ENCODE results near the gene ZNF385D.
"Not testable (repeated sequence)": the region's sequence is repeated elsewhere in the genome, so short reads cannot be mapped to it uniquely, and the experiment has no call there.

Gene ZNF385D

DNA sequence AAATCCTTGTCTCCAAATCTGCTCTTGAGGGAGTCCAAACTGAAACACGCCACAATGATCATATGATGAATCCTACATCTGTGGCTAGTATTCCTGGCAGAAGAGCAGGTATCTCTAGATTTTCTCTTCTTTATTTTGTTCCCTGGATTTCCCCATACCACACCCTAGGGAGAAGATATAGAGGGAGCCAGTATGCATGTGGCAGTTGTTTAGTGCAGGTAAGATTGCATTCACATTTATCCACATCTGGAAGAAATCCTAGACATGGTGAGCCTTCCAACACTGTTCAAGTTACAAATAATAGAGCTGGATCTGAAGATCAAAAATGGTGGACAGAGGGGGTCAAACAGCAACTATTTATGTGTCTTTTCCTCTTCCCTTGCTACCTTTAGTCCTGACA is 316.7 kb downstream of the ZNF385D start:
- no peak for DNase-seq

DNA sequence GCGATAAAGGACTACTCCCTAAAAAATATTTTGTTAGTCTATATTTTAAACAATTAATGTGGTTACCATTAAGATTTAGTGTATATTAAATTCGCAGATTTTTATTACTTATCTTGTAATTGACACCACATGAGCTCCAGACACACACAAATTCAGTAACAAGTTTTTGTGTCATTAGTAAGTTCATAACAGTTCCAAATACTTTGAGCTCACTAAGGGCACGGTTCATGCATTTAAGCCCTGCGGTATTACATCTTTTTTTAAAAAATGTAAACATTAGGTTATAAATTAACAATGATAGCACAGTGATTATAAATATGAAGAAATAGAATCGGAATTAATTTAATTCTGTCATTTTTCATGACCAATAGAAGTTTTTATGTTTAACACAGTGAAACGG is 317.3 kb downstream of the ZNF385D start:
- no peak for DNase-seq

DNA sequence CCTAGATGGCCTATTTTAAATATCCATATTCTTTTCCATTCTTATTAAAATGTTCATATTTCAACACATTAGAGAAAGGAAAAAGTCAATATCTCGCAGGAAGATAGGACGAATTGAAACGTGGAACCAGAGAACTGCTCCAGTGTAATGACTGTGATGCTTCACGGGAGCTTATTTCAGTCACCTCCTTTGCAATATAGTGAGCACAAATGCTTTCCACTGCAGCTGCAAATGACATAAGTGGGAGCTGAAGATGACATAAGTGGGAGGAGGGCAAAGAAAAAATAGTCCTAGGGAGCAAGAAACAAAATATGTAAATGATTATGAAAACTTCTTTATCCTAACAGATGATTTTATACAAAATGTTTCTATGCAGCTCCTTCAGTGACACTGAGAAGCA is 324.1 kb downstream of the ZNF385D start:
- no peak for DNase-seq

DNA sequence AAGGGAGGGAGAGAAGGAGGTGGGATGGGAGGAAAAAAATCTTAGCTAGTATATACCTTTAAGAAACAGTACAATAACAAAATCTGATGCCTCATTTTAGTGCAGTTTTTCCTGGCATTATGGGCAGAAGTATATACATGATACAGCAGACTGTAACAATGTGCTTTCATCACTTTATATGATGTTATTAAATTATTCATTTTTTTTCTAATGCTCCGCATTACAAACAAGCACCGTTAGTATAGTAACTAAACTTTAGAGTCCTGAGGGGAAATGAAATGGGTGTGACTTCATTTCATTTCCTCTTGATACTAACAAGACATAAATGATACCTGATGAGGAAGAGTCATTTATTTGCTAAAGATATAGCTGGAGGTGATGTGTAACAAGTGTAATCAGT is 325.3 kb downstream of the ZNF385D start:
- no peak for DNase-seq

DNA sequence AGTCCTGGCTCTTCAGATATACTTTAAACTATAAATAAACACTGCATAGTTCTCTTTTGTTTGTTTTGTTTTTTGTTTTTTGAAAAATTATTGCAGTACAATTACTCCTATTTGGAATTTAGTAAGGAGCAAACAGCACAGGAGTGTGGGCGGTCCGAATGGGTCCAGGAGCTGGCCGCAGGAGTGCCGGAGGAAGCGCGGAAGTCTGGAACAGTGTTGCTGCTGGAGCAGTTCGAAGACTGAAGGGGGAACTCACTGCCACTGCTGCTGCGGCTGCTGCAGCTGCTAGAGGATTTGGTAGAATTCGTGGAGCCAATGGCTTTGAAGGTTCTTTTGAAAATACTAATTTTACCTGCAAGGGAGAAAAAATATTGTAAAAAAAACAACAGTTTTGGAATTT is 329.9 kb downstream of the ZNF385D start:
- no peak for DNase-seq

DNA sequence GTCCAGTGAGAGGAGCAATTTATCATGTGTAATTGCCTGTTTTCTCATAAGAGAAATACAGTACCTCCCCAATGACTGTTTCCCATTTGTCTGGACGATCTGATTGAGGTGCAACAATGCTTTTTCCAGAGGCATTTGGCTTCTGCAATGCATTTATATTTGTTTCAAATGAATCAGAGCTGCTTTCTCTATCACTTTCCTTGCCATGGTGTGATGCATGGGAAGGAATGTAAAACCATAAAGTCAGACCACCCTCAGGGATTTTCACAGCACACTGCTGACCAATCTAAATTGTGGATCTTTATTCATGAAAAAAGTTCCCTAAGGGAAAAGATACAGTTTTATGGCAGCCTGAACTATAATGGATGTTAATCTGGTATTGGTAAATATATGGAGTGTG is 333.0 kb downstream of the ZNF385D start:
- DNase-seq = no peak

DNA sequence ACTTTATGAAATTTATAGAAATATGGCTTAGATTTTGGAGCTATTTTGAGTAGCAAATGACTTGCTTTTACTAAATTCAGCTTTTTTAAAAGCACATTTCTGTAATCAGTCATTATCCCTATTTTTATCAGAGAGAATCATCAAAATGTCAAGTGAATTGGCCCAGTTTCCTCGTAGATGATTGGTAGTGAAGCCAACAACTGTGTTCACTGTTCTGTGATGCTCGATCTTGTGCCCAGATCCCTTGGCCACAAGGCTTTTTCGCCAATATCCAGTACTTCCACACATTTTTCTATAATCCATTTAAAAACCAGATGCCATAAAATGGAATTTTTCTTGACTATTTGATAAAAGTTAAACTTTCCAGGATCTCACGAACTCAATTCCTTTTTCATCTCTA is 336.5 kb downstream of the ZNF385D start:
- DNase-seq = no peak

DNA sequence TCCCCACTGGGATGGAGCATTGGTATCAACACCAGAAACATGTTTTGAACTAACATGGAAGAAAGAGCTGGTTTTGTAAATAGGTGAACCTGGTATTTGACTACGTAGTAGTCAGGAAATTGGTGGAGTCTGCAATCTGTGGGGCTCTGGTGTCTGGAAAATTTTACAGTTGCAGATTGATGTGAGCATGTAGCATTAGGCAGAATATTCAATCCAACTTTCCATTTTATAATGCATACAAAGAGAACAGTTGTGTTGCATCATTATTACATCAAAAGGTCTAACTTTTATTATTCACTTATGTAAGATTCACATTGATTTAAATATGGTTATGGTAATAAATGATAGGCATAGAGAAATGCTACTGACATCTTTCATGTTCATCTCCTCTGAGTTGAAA is 340.0 kb downstream of the ZNF385D start:
- no peak for DNase-seq

DNA sequence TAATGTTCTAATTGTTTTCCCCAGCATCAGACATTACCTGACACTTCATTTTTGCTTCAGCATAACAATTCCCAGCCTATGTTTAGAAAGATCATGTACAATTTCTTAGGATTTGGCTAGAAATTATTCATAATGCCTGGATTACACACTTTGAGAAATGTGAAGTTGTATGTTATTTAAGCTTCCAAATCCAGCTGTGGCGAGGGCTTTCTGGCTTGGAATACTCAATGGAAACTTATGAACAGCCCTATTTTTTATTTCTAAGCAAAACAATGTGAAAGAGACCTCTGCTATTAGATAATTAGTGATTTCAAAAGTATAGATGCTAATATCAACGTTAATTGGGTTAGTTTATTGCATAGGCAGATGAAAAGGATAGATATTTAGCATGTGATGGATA is 341.6 kb downstream of the ZNF385D start:
- no peak for DNase-seq

DNA sequence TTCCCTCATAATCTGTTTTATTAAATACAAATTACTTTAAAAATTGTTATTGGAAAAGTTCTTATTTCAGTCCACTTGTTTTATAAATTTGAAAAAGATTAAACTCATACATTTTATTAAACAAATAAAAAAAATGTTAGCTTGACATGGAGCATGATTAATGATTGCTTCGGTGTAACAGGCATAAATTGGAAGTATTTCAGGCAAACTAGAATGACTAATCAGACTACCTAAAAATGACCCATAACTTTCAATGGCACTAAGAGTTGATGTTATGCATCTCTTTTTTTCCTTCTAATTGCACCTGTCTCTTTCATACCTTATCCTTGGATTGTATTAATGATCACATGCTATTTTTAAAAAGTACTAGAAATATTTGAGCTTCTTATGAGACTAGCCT is 343.3 kb downstream of the ZNF385D start:
- no peak for DNase-seq

DNA sequence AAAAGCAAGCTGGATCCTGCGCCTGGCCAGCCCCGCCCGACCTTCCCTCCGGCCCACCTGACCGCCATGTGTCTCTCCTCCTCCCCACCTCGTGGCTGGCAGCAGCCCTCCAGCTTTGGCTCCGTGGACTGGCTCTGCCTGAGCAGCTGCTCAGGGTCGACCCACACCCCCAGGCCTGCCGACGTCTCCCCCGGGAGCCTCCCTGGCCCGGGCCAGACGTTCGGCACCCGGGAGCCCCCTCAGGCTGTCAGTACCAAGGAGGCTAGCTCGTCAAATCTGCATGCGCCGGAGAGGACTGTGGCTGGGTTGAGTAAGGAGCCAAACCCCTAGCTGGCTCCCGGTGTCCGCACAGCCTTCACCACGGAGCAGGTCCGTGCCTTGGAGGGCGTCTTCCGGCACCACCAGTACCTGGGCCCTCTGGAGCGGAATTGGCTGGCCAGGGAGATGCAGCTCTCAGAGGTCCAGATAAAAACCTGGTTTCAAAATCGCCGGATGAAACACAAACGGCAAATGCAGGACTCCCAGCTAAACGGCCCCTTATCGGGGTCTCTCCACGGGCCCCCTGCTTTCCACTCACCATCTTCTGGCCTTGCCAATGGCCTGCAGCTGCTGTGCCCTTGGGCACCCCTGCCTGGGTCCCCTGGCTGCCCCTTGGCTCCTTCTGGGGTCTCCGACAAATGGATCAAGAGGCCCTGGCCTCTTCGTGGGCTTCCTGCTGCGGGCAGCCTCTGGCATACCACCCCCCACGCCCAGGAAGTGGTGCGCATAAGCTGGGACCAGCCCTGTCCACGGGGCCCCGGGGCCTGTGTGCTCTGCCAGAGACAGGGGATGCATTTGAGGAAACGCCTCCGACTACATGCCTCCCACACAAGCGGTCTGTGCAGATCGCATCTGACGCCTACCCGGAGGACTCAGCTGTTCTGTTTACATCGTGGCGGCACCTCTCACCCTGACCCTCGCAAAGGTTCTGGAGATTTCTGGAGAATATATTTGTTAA is 345.0 kb downstream of the ZNF385D start:
- no peak for DNase-seq

DNA sequence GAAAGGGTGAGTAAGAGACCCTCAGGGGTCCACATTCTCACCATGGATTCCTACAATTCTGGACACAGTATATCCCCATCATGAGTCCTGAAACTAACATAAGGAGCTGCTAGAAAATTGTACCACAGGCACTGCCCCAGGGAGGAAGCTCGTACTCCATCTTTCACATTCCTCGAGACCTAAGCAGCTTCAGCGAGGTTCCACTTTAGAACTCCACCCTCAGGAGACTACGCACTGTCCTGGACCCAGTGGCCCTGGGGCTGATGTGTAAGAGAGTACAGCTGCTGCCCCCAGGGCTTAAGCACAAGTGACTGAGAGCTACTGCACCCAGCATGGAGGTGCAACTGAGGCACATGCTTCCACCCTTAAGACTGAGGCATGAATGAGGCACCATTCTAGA is 352.5 kb downstream of the ZNF385D start:
- DNase-seq = no peak

DNA sequence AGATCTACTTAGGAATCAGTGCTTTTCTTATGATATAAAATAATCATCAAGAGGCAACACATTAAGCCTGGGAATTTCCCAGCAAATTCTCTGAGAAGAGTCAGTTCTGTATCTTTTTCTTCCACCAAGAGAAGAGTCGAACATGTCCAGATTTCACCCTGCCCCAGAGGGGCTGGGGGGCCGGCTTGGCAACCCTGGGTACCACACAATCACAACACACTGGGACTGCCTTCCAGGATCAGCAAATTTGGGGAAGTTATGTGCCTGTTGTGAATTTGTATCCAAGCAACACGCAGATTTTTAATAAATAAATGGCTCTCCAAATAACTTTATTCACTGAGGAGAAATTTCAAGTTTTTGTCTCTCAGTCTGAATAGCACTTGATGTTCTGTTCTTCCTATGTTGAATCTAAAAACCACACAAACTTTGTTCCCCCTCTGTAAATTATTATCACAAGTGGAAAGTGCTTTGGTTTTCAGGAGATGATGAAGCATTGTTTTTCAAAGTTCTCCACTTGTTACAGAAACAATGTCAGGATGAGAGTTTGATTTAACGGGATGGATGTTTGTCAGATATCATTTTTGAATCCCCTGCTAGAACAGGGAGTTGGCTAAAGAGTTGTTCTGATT is 357.2 kb downstream of the ZNF385D start:
- DNase-seq = no peak

DNA sequence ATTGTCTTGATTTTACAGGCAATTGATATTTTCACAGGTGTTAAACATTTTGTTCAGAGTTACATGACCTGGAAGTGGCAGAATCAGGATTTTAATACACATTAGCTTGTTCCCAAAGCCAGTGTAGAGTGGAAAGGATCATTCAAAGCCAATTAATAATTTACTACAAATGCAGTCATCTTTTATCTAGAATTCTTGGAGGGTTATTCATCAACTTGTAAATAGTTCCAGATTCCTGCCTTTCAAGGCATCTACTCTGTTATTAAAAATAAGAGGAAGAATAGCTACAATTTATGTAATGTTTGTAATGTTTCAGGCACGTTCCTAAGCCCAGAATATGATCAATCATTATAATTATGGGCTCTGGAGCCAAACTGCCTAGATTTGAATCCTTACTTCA is 358.5 kb downstream of the ZNF385D start:
- no peak for DNase-seq

DNA sequence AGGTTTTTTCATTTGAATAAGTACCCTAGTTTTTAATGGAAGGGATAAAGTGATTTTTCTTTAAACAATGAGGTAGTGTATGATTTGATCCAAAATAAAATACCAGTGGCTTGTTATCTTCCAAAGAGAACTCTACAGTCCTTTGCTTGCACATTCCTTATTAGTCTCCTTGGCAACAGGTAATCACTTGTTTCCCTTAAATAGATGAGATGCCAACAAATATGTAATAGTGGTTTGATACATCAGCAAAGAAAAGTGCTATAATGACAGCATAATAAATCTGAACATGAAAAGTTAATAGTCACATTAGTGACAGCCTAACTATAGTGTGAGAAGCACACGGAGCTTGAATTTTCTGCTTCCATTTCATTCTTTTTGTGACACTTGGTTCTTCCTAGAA is 360.2 kb downstream of the ZNF385D start:
- no peak for DNase-seq

DNA sequence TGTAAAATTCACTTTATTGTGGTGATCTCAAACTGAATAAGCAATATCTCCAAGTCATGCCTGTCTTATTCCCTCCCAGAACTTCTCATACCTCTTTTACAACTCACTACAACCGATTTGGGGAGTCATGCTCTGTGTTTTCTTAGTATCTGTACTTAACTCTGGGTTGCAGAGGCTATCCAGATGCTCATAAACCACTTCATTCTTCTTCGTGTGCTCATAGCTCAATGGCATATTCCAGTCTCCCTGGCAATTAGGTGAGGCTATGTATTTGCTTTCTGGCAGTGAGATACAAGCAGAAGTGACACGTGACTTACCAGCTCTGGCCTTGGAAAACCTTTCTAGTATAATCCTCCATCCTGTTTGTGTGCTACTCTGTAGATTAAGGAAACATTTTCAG is 360.9 kb downstream of the ZNF385D start:
- no peak for DNase-seq

DNA sequence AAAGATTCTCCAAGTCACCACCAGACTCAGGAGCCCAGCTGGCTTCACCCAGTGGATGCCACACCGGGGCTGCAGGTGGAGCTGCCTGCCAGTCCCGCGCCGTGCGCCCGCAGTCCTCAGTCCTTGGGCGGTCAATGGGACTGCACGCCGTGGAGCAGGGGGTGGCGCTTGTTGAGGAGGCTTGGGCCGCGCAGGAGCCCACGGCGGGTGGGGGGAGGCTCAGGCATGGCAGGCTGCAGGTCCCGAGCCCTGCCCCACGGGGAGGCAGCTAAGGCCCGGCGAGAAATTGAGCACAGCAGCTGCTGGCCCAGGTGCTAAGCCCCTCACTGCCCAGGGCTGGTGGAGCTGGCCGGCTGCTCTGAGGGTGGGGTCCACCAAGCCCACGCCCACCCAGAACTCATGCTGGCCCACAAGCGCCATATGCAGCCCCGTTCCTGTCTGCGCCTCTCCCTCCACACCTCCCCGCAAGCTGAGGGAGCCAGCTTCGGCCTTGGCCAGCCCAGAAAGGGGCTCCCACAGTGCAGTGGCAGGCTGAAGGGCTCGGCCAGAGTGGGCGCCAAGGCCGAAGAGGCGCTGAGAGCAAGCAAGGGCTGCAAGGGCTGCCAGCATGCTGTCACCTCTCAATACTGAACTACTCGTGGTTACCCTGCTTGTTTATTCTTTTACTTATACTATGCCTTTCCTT is 363.7 kb downstream of the ZNF385D start:
- DNase-seq = not testable (repeated sequence)

DNA sequence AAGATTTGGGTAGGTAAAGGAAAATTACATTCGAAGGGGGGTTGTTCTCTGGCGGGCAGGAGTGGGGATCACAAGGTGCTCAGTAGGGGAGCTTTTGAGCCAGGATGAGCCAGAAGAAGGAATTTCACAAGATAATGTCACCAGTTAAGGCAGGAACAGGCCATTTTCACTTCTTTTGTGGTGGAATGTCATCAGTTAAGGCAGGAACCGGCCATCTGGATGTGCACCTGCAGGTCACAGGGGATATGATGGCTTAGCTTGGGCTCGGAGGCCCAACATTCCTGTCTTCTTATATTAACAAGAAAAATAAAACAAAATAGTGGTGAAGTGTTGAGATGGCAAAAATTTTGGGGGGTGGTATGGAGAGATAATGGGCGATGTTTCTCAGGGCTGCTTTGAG is 373.0 kb downstream of the ZNF385D start:
- not testable (repeated sequence) for DNase-seq

DNA sequence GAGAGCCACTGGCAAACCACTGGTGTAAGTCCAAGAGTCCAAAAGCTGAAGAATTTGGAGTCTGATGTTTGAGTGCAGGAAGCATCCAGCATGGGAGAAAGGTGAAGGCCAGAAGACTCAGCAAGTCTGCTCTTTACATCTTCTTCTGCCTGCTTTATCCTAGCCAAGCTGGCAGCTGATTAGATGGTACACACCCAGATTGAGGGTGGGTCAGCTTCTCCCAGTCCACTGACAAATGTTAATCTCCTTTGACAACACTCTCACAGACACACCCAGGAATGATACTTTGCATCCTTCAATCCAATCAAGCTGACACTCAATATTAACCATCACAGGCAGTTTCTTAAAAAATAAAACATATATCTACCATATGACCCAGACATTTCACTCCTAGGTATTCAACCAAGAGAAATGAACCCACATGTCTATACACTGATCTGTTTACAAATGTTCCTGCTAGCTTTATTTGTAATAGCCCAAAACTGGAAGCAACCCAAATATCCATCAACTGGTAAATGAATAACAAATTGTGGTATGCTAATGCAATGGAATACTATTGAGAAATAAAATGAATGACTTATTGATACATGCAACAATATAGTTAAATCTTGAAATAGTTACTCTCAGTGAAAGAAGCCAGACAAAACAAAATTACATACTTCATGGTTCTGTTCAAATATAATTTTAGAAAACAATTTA is 373.8 kb downstream of the ZNF385D start:
- no peak for DNase-seq

DNA sequence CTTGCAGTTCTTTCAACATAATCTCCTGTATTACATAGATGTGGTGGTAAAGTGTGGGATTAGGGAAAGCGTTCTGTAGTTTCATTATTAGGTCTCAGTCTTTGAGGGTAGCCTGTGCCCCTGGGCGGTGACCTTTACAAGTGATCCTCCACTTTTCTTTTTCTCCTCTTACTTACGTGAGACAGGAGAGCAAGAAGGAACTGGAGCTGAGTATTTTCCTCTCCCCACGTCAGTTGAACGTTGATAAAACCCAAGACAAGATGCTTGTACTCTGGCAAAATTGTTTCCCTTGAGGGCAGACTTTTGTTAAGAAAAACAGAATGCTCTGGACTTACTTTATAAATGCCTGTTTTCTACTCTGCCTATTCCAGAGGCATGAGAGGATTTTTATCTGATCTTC is 378.7 kb downstream of the ZNF385D start:
- peak in 1 of 2 experiments; percentile 50 for DNase-seq
